Endothelial cell of umbilical vein (primary cell): ENCODE data around the gene SLC13A5. TPM values are rescaled to one million over a fixed set of nuclear protein-coding genes. Genes with fewer than 3 reads are reported as not detected.

Source experiments
- BruUV-seq: library from RNA; stranded (reverse); fragments of 400-500 nt; replicated peaks from 2 replicates; lab custom pipeline; 2021; lab: Mats Ljungman, UMichigan
- CTCF ChIA-PET: fragments of 300-600, 350-600 bp; sonication (Branson Sonifier 250); formaldehyde crosslinking; loops from one replicate; lab custom pipeline; 2021; ENCODE audit warnings: antibody characterized with exemption, inconsistent platforms; lab: Charles Lee
- POLR2A ChIA-PET: fragments of 300-600, 350-600 bp; sonication (Branson Sonifier 250); formaldehyde crosslinking; loops from one replicate; lab custom pipeline; 2021; ENCODE audit warnings: antibody characterized with exemption, inconsistent platforms; lab: Charles Lee
- DNase-seq: peaks from one replicate; pipeline ENCODE4 v3.0.0-alpha.2; 2011; ENCODE audit warnings: low read depth, low spot score
- FAIRE-seq: peaks from 2 replicates; lab custom pipeline; 2011; peaks lifted over from hg19 to GRCh38; lab: Jason Lieb, UNC
- H2AFZ ChIP-seq: 2 replicates; pipeline ENCODE4 v1.6.0; 2012; ENCODE audit warnings: low read depth, low read length, control low read depth, inconsistent platforms
- H3K27ac ChIP-seq: 2 replicates; pipeline ENCODE4 v1.5.1; 2011; ENCODE audit warnings: low read depth, mild to moderate bottlenecking, control low read depth, low read length, moderate library complexity; ENCODE audit not compliant: insufficient read depth
- H3K27me3 ChIP-seq, 2 experiments: 2 replicates each; pipeline versions ENCODE4 v1.6.0 to v1.6.1; 2011; ENCODE audit warnings: low read length in 2 of 2, mixed read lengths in 1 of 2; ENCODE audit not compliant: control insufficient read depth in 2 of 2, insufficient read depth in 2 of 2
- H3K36me3 ChIP-seq, 2 experiments: 2 replicates in 1 of 2; 3 replicates in 1 of 2; pipeline ENCODE4 v1.5.1; 2011; ENCODE audit warnings: low read length in 2 of 2, mild to moderate bottlenecking in 1 of 2, moderate library complexity in 1 of 2; ENCODE audit not compliant: control insufficient read depth in 2 of 2, insufficient read depth in 2 of 2; ENCODE audit errors: extremely low read depth in 1 of 2
- H3K4me1 ChIP-seq: 3 replicates; pipeline ENCODE4 v1.5.1; 2011; ENCODE audit warnings: mild to moderate bottlenecking, low read length; ENCODE audit not compliant: control insufficient read depth, insufficient read depth; ENCODE audit errors: extremely low read depth
- H3K4me2 ChIP-seq: 2 replicates; pipeline ENCODE4 v1.6.1; 2011; ENCODE audit warnings: low read length, control low read depth, mixed read lengths; ENCODE audit not compliant: insufficient read depth
- H3K4me3 ChIP-seq, 3 experiments: fragments of 200-600 bp in 1 of 3; sonication (generic), shearing (Covaris generic) in 1 of 3; replicated peaks in 1 of 3; 2 replicates each; pipeline ENCODE4 v1.5.1; 2011 to 2016; ENCODE audit warnings: control low read depth in 3 of 3, low read length in 3 of 3, mild to moderate bottlenecking in 2 of 3, inconsistent platforms in 1 of 3, low read depth in 1 of 3, moderate library complexity in 1 of 3; ENCODE audit not compliant: insufficient read depth in 1 of 3
- H3K79me2 ChIP-seq: 2 replicates; pipeline ENCODE4 v1.6.0; 2012; ENCODE audit warnings: low read length, inconsistent platforms; ENCODE audit not compliant: control insufficient read depth, insufficient read depth
- H3K9ac ChIP-seq: replicated peaks from 2 replicates; pipeline ENCODE3; 2011; ENCODE audit warnings: low read length, control low read depth; ENCODE audit not compliant: insufficient read depth; ENCODE audit errors: extremely low read depth
- H3K9me1 ChIP-seq: replicated peaks from 3 replicates; pipeline ENCODE4 v1.6.0; 2011; ENCODE audit warnings: mild to moderate bottlenecking, low read length; ENCODE audit not compliant: control insufficient read depth, insufficient read depth; ENCODE audit errors: extremely low read depth
- H3K9me3 ChIP-seq: replicated peaks from 2 replicates; pipeline ENCODE4 v1.5.1; 2012; ENCODE audit warnings: low read length, inconsistent platforms; ENCODE audit not compliant: control insufficient read depth, insufficient read depth
- H4K20me1 ChIP-seq: replicated peaks from 2 replicates; pipeline ENCODE3; 2011; ENCODE audit warnings: mild to moderate bottlenecking, low read length; ENCODE audit not compliant: control insufficient read depth, insufficient read depth; ENCODE audit errors: extremely low read depth
- CTCF ChIP-seq, 2 donors: IDR thresholded peaks; 1 replicate in 1 of 2; 2 replicates in 1 of 2; pipeline ENCODE4 v1.5.1; 2011; ENCODE audit warnings: low read length in 2 of 2, mild to moderate bottlenecking in 2 of 2, moderate library complexity in 2 of 2, control low read depth in 1 of 2, inconsistent platforms in 1 of 2, low read depth in 1 of 2; ENCODE audit not compliant: insufficient read depth in 1 of 2; ENCODE audit errors: extremely low read depth in 1 of 2
- EZH2 ChIP-seq: IDR thresholded peaks from 2 replicates; pipeline ENCODE4 v1.6.1; 2012; ENCODE audit warnings: borderline replicate concordance, low read depth, mild to moderate bottlenecking, moderate library complexity, low read length, inconsistent platforms; ENCODE audit not compliant: severe bottlenecking
- FOS ChIP-seq: IDR thresholded peaks from 2 replicates; pipeline ENCODE4 v1.6.1; 2011; ENCODE audit warnings: mild to moderate bottlenecking, low read length, moderate library complexity, borderline replicate concordance; ENCODE audit not compliant: insufficient read depth
- GATA2 ChIP-seq: IDR thresholded peaks from 2 replicates; pipeline ENCODE4 v1.7.0; 2011; ENCODE audit warnings: low read depth, mild to moderate bottlenecking, moderate library complexity, mixed read lengths, low read length; ENCODE audit not compliant: insufficient read length, insufficient read depth
- JUN ChIP-seq: IDR thresholded peaks from 2 replicates; pipeline ENCODE4 v1.6.1; 2011; ENCODE audit warnings: borderline replicate concordance, low read depth; ENCODE audit not compliant: insufficient read length, insufficient read depth
- MAX ChIP-seq: IDR thresholded peaks from 2 replicates; pipeline ENCODE4 v1.6.1; 2011; ENCODE audit not compliant: insufficient read depth, insufficient read length
- MYC ChIP-seq: IDR thresholded peaks from one replicate; pipeline ENCODE4 v1.6.1; 2011; ENCODE audit warnings: mild to moderate bottlenecking, low read depth, low read length
- POLR2A ChIP-seq: IDR thresholded peaks from 2 replicates; pipeline ENCODE4 v1.6.1; 2012; ENCODE audit warnings: low read depth, mild to moderate bottlenecking, control low read depth, low read length
- POLR2AphosphoS5 ChIP-seq: IDR thresholded peaks from 2 replicates; pipeline ENCODE4 v1.6.1; 2012; ENCODE audit warnings: low read depth, mild to moderate bottlenecking, control low read depth, low read length, moderate library complexity; ENCODE audit not compliant: insufficient read depth
- dilution Hi-C: fragments of 300-500 bp; cut with MboI; formaldehyde crosslinking; loops from one replicate; pipeline ENCODE4 v1.15.0; 2019; ENCODE audit warnings: low sequenced_read_pairs; ENCODE audit not compliant: extremely low pct_ligation_motif_present
- intact Hi-C: fragments of 100-400 bp; cut with micrococcal nuclease; formaldehyde crosslinking; loops from one replicate; pipeline ENCODE4 v1.10.0; 2022
- polyA plus RNA-seq, 4 experiments: library from polyadenylated mRNA; depleted of rRNA in 3 of 4; stranded (reverse) in 3 of 4; unstranded in 1 of 4; fragments of >200 nt; gene quantifications; 2 replicates each; pipeline versions ENCODE4 v1.2.1 to v1.2.3, GENCODE V29; 2011 to 2012; ENCODE audit warnings: missing spikeins in 1 of 4
- total RNA-seq: library from RNA; stranded (reverse); gene quantifications from 2 replicates; pipeline ENCODE4 v1.2.3, GENCODE V29; 2021

Gene SLC13A5
- total and polyA plus RNA-seq, 2 donors (not counting 3 experiments of a cell fraction or from before 2014, with no cell fraction given), result 0.03 TPM; not detected in 1

- no peak overlapping the region for H3K9ac ChIP-seq
- H3K4me1 ChIP-seq, result no peaks in the 10 kb centered on the region
- no peak overlapping the region for H3K4me3 ChIP-seq
- no peaks in the 10 kb centered on the region for H3K79me2 ChIP-seq
- no peak overlapping the region for H3K27ac ChIP-seq
- no peaks in the 10 kb centered on the region for H3K9me1 ChIP-seq
- no peaks in the 10 kb centered on the region for H3K9me3 ChIP-seq
- no peak overlapping the region for H2AFZ ChIP-seq
- no peaks in the 10 kb centered on the region for H3K36me3 ChIP-seq
- TF ChIP-seq FOS (no peak), MAX (no peak), GATA2 (no peak), MYC (no peak), CTCF (IDR thresholded peaks at IDR 0.05; ENCODE audit: extremely low read depth in 1 of 2, insufficient read depth in 1 of 2, low read depth in 1 of 2, low read length in 2 of 2) (no peak), JUN (no peak), POLR2A (no peak), POLR2AphosphoS5 (no peak), EZH2 (no peak)
- intact Hi-C loops (loop anchor here (2.0 to 5.0 kb wide), 2 partner anchors 35 to 245 kb away; no protein-coding TSS in a partner anchor), dilution Hi-C loops (no loop called here)
- H4K20me1 ChIP-seq, result no peaks in the 10 kb centered on the region
- ChIA-PET CTCF (interaction anchor here (0.6 to 5.3 kb wide), 8 partner anchors 33 to 336 kb away, joined by 3 to 61 read pairs (median 17); no protein-coding TSS in a partner anchor), POLR2A (interaction anchor here (0.7 kb wide), 1 partner anchor 247 kb away, joined by 3 read pairs; no protein-coding TSS in a partner anchor)
- H3K27me3 ChIP-seq, result peaks cover 0 to 2% of the 10 kb centered on the region in 2 experiments
- H3K4me2 ChIP-seq, result no peak overlapping the region
- no peak for DNase-seq
- FAIRE-seq, result no peak
- no TSS peak for BruUV-seq
These were observed 45.7 kb downstream of the SLC13A5 start for GRCh38 chr17:6667516-6667915.
